ENCODE results near the gene RPL37A. TPM values are rescaled to one million over a fixed set of nuclear protein-coding genes. Genes with fewer than 3 reads are reported as not detected.

Gene RPL37A
- total RNA-seq, 2 experiments from 2014 or later: 2,232 to 2,277 TPM

GRCh38 chr2:216539791-216540241 lies 41.2 kb downstream of the RPL37A start:
- Mint-ChIP-seq H3K36me3 (ENCODE audit: low read depth) (no peaks in the 10 kb centered on the region), H3K4me3 (no peak overlapping the region), H3K4me1 (ENCODE audit: low read depth) (peaks cover 14% of the 10 kb centered on the region), H3K27me3 (ENCODE audit: low read depth) (peaks cover under 1% of the 10 kb centered on the region), H3K9me3 (ENCODE audit: insufficient read depth) (no peaks in the 10 kb centered on the region), H3K27ac (no peak overlapping the region)
- ChIA-PET CTCF (no interaction called here), POLR2A (no interaction called here)
- ATAC-seq: no peak
- DNase-seq: no peak

GRCh38 chr2:216540920-216541319 lies 42.3 kb downstream of the RPL37A start:
- DNase-seq (no peak), ATAC-seq (no peak)
- Mint-ChIP-seq H3K9me3 (ENCODE audit: insufficient read depth) (no peaks in the 10 kb centered on the region), H3K27me3 (ENCODE audit: low read depth) (peaks cover 10% of the 10 kb centered on the region), H3K27ac (no peak overlapping the region), H3K4me3 (no peak overlapping the region), H3K4me1 (ENCODE audit: low read depth) (peaks cover 5% of the 10 kb centered on the region), H3K36me3 (ENCODE audit: low read depth) (no peaks in the 10 kb centered on the region)
- ChIA-PET POLR2A (no interaction called here), CTCF (interaction anchor here (1.6 kb wide), 1 partner anchor 126 kb away, joined by 3 read pairs; no protein-coding TSS in a partner anchor)

GRCh38 chr2:216541505-216541904 lies 42.9 kb downstream of the RPL37A start:
- CTCF ChIA-PET: interaction anchor here (1.0 to 1.6 kb wide), 2 partner anchors 103 to 125 kb away, joined by 3 read pairs; no protein-coding TSS in a partner anchor
- H3K9me3 Mint-ChIP-seq (ENCODE audit: insufficient read depth): no peaks in the 10 kb centered on the region
- ATAC-seq: no peak

GRCh38 chr2:216545359-216545758 lies 46.7 kb downstream of the RPL37A start:
- Mint-ChIP-seq H3K36me3 (ENCODE audit: low read depth) (no peaks in the 10 kb centered on the region), H3K4me1 (ENCODE audit: low read depth) (peaks cover 5% of the 10 kb centered on the region), H3K27me3 (ENCODE audit: low read depth) (peaks cover 15% of the 10 kb centered on the region), H3K9me3 (ENCODE audit: insufficient read depth) (no peaks in the 10 kb centered on the region), H3K4me3 (no peak overlapping the region), H3K27ac (no peak overlapping the region)
- DNase-seq (no peak), ATAC-seq (no peak)
- CTCF ChIA-PET: no interaction called here
- POLR2A ChIA-PET: no interaction called here

More at GRCh38 chr2:216541505-216541904, 42.9 kb downstream of the RPL37A start:
- H3K27ac Mint-ChIP-seq: no peak overlapping the region
- H3K27me3 Mint-ChIP-seq (ENCODE audit: low read depth): peaks cover 10% of the 10 kb centered on the region
- no peaks in the 10 kb centered on the region for H3K36me3 Mint-ChIP-seq (ENCODE audit: low read depth)
- no peak overlapping the region for H3K4me3 Mint-ChIP-seq
- POLR2A ChIA-PET: no interaction called here
- DNase-seq: no peak
- peaks cover 5% of the 10 kb centered on the region for H3K4me1 Mint-ChIP-seq (ENCODE audit: low read depth)

GRCh38 chr2:216546241-216546640 lies 47.6 kb downstream of the RPL37A start:
- Mint-ChIP-seq H3K36me3 (ENCODE audit: low read depth) (no peaks in the 10 kb centered on the region), H3K9me3 (ENCODE audit: insufficient read depth) (no peaks in the 10 kb centered on the region), H3K27ac (no peak overlapping the region), H3K4me1 (ENCODE audit: low read depth) (peaks cover 5% of the 10 kb centered on the region), H3K27me3 (ENCODE audit: low read depth) (peaks cover 18% of the 10 kb centered on the region), H3K4me3 (no peak overlapping the region)
- ChIA-PET POLR2A (no interaction called here), CTCF (no interaction called here)
- no peak for ATAC-seq
- no peak for DNase-seq

GRCh38 chr2:216546641-216547403 lies 48.2 kb downstream of the RPL37A start:
- Mint-ChIP-seq H3K4me3 (no peak overlapping the region), H3K27me3 (ENCODE audit: low read depth) (peaks cover 18% of the 10 kb centered on the region), H3K36me3 (ENCODE audit: low read depth) (no peaks in the 10 kb centered on the region), H3K27ac (no peak overlapping the region), H3K4me1 (ENCODE audit: low read depth) (peaks cover 5% of the 10 kb centered on the region), H3K9me3 (ENCODE audit: insufficient read depth) (no peaks in the 10 kb centered on the region)
- ChIA-PET POLR2A (no interaction called here), CTCF (no interaction called here)
- no peak for ATAC-seq
- no peak for DNase-seq

GRCh38 chr2:216548901-216549331 lies 50.3 kb downstream of the RPL37A start:
- H3K27ac Mint-ChIP-seq: no peak overlapping the region
- no peak overlapping the region for H3K4me3 Mint-ChIP-seq
- no peaks in the 10 kb centered on the region for H3K9me3 Mint-ChIP-seq (ENCODE audit: insufficient read depth)
- no peak for DNase-seq
- ChIA-PET CTCF (no interaction called here), POLR2A (interaction anchor here (1.0 kb wide), 1 partner anchor 21 kb away, joined by 4 read pairs; no protein-coding TSS in a partner anchor)
- H3K27me3 Mint-ChIP-seq (ENCODE audit: low read depth): peaks cover 18% of the 10 kb centered on the region
- H3K4me1 Mint-ChIP-seq (ENCODE audit: low read depth): no peaks in the 10 kb centered on the region
- no peaks in the 10 kb centered on the region for H3K36me3 Mint-ChIP-seq (ENCODE audit: low read depth)
- no peak for ATAC-seq

- H3K27ac Mint-ChIP-seq: no peak overlapping the region
- ATAC-seq (no peak), DNase-seq (no peak)
- peaks cover 7% of the 10 kb centered on the region for H3K4me1 Mint-ChIP-seq (ENCODE audit: low read depth)
- H3K9me3 Mint-ChIP-seq (ENCODE audit: insufficient read depth): no peaks in the 10 kb centered on the region
- H3K36me3 Mint-ChIP-seq (ENCODE audit: low read depth): no peaks in the 10 kb centered on the region
- POLR2A ChIA-PET: interaction anchor here (1.0 kb wide), 1 partner anchor 20 kb away, joined by 4 read pairs; no protein-coding TSS in a partner anchor
- CTCF ChIA-PET: interaction anchor here (1.3 kb wide), 1 partner anchor 31 kb away, joined by 4 read pairs; no protein-coding TSS in a partner anchor
- H3K27me3 Mint-ChIP-seq (ENCODE audit: low read depth): peaks cover 14% of the 10 kb centered on the region
- no peak overlapping the region for H3K4me3 Mint-ChIP-seq
These were observed 51.5 kb downstream of the RPL37A start for GRCh38 chr2:216549926-216550690.

GRCh38 chr2:216551234-216552068 lies 52.8 kb downstream of the RPL37A start:
- CTCF ChIA-PET: interaction anchor here (1.3 kb wide), 1 partner anchor 32 kb away, joined by 4 read pairs; no protein-coding TSS in a partner anchor
- ATAC-seq: no peak

GRCh38 chr2:216553093-216553478 lies 54.4 kb downstream of the RPL37A start:
- ChIA-PET POLR2A (no interaction called here), CTCF (no interaction called here)
- no peak for DNase-seq
- H3K4me3 Mint-ChIP-seq: no peak overlapping the region
- H3K27me3 Mint-ChIP-seq (ENCODE audit: low read depth): peaks cover 8% of the 10 kb centered on the region
- H3K4me1 Mint-ChIP-seq (ENCODE audit: low read depth): peaks cover 9% of the 10 kb centered on the region
- no peak for ATAC-seq
- H3K27ac Mint-ChIP-seq: no peak overlapping the region
- H3K9me3 Mint-ChIP-seq (ENCODE audit: insufficient read depth): no peaks in the 10 kb centered on the region
- no peaks in the 10 kb centered on the region for H3K36me3 Mint-ChIP-seq (ENCODE audit: low read depth)

More at GRCh38 chr2:216551234-216552068, 52.8 kb downstream of the RPL37A start:
- Mint-ChIP-seq H3K27me3 (ENCODE audit: low read depth) (peaks cover 8% of the 10 kb centered on the region), H3K27ac (no peak overlapping the region), H3K9me3 (ENCODE audit: insufficient read depth) (no peaks in the 10 kb centered on the region), H3K4me1 (ENCODE audit: low read depth) (peaks cover 9% of the 10 kb centered on the region), H3K4me3 (no peak overlapping the region), H3K36me3 (ENCODE audit: low read depth) (no peaks in the 10 kb centered on the region)
- no peak for DNase-seq
- POLR2A ChIA-PET: no interaction called here

All from activated CD8-positive, alpha-beta T cell treated with anti-CD3 and anti-CD28 coated beads, Interleukin-2, amount 10 ng/mL, durations not matched to agents 7 days and 5 days (primary cell).